ENCODE data around the gene WWOX.

GRCh38 chr16:78522327-78522726 lies 422.9 kb downstream of the WWOX start:
- no peak for TF ChIP-seq CTCF (IDR thresholded peaks at IDR 0.05)
- TF ChIP-seq POLR2A (IDR thresholded peaks at IDR 0.05): no peak
